ENCODE data around the gene ERC1.

ERC1 gene

GRCh38 chr12:1391722-1392121 is 400.7 kb downstream of the ERC1 start:
- DNase-seq (ENCODE audit: low read depth in 2 of 2), result no peak

- DNase-seq (ENCODE audit: low read depth in 2 of 2), result no peak
These were observed 404.5 kb downstream of the ERC1 start for GRCh38 chr12:1395421-1395955.

- DNase-seq (ENCODE audit: low read depth in 2 of 2), result no peak
These were observed 407.6 kb downstream of the ERC1 start for GRCh38 chr12:1398673-1399072.

GRCh38 chr12:1401891-1402290 is 410.9 kb downstream of the ERC1 start:
- no peak for DNase-seq (ENCODE audit: low read depth in 2 of 2)

- DNase-seq (ENCODE audit: low read depth in 2 of 2), result no peak
These were observed 412.4 kb downstream of the ERC1 start for GRCh38 chr12:1403417-1403816.

- no peak for DNase-seq (ENCODE audit: low read depth in 2 of 2)
These were observed 414.6 kb downstream of the ERC1 start for GRCh38 chr12:1405619-1406018.

GRCh38 chr12:1410794-1411193 is 419.8 kb downstream of the ERC1 start:
- DNase-seq (ENCODE audit: low read depth in 2 of 2), result no peak

- no peak for DNase-seq (ENCODE audit: low read depth in 2 of 2)
These were observed 422.9 kb downstream of the ERC1 start for GRCh38 chr12:1413930-1414329.

GRCh38 chr12:1418144-1418543 is 427.1 kb downstream of the ERC1 start:
- no peak for DNase-seq (ENCODE audit: low read depth in 2 of 2)

GRCh38 chr12:1419849-1420371 is 428.9 kb downstream of the ERC1 start:
- no peak for DNase-seq (ENCODE audit: low read depth in 2 of 2)

GRCh38 chr12:1421091-1421846 is 430.2 kb downstream of the ERC1 start:
- DNase-seq (ENCODE audit: low read depth in 2 of 2), result no peak

GRCh38 chr12:1422604-1423315 is 431.7 kb downstream of the ERC1 start:
- DNase-seq (ENCODE audit: low read depth in 2 of 2), result no peak

GRCh38 chr12:1424674-1425395 is 433.8 kb downstream of the ERC1 start:
- DNase-seq (ENCODE audit: low read depth in 2 of 2), result no peak

GRCh38 chr12:1425396-1425729 is 434.3 kb downstream of the ERC1 start:
- no peak for DNase-seq (ENCODE audit: low read depth in 2 of 2)

- DNase-seq (ENCODE audit: low read depth in 2 of 2), result no peak
These were observed 437.6 kb downstream of the ERC1 start for GRCh38 chr12:1428671-1429070.

GRCh38 chr12:1429980-1430379 is 439.0 kb downstream of the ERC1 start:
- no peak for DNase-seq (ENCODE audit: low read depth in 2 of 2)

GRCh38 chr12:1434296-1434955 is 443.4 kb downstream of the ERC1 start:
- DNase-seq (ENCODE audit: low read depth in 2 of 2), result no peak

- DNase-seq (ENCODE audit: low read depth in 2 of 2), result no peak
These were observed 444.0 kb downstream of the ERC1 start for GRCh38 chr12:1435044-1435443.

- no peak for DNase-seq (ENCODE audit: low read depth in 2 of 2)
These were observed 444.4 kb downstream of the ERC1 start for GRCh38 chr12:1435456-1435855.

- no peak for DNase-seq (ENCODE audit: low read depth in 2 of 2)
These were observed 445.0 kb downstream of the ERC1 start for GRCh38 chr12:1436015-1436414.

- DNase-seq (ENCODE audit: low read depth in 2 of 2), result no peak
These were observed 446.0 kb downstream of the ERC1 start for GRCh38 chr12:1436981-1437380.

GRCh38 chr12:1439201-1439600 is 448.2 kb downstream of the ERC1 start:
- no peak for DNase-seq (ENCODE audit: low read depth in 2 of 2)

Data from stimulated activated CD8-positive, alpha-beta memory T cell treated with anti-CD3 and anti-CD28 coated beads, Interleukin-7, amount 100 ng/mL, for 4 hours (primary cell).